Measurements from ENCODE around the gene SLC26A1.

- TF ChIP-seq, protein P1, sequence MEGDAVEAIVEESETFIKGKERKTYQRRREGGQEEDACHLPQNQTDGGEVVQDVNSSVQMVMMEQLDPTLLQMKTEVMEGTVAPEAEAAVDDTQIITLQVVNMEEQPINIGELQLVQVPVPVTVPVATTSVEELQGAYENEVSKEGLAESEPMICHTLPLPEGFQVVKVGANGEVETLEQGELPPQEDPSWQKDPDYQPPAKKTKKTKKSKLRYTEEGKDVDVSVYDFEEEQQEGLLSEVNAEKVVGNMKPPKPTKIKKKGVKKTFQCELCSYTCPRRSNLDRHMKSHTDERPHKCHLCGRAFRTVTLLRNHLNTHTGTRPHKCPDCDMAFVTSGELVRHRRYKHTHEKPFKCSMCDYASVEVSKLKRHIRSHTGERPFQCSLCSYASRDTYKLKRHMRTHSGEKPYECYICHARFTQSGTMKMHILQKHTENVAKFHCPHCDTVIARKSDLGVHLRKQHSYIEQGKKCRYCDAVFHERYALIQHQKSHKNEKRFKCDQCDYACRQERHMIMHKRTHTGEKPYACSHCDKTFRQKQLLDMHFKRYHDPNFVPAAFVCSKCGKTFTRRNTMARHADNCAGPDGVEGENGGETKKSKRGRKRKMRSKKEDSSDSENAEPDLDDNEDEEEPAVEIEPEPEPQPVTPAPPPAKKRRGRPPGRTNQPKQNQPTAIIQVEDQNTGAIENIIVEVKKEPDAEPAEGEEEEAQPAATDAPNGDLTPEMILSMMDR (IDR thresholded peaks at IDR 0.05): no peak
- TF ChIP-seq POLR2A (IDR thresholded peaks at IDR 0.05): no peak
Observed at GRCh38 chr4:1036976-1037810, 44.0 kb upstream of the SLC26A1 start.
